ENCODE results near the gene CADPS.

DNA sequence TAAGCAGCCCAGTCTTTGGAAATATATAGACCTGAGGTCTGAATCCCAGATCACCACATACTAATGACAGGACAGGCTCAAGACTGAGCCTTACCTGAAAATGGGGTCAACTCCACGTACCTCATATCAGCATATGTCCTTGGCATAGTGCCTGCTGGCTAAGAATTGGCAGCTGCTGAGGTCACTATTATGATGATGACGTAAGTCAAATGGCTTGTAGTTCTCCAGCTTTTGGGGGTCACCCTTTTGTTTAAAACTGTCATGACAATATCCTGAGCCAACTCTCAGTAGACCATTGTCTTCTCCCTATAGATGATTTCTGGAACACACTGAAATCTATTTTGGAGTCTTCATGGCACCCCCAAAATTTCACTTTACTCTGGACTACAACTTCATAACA lies 16.8 kb upstream of the CADPS start:
- TF ChIP-seq CTCF (IDR thresholded peaks at IDR 0.05) (no peak), JUND (IDR thresholded peaks at IDR 0.05) (no peak), POLR2AphosphoS5 (IDR thresholded peaks at IDR 0.05; ENCODE audit: low read depth, low read length) (no peak), EZH2phosphoT487 (IDR thresholded peaks at IDR 0.05; ENCODE audit: borderline replicate concordance, low read depth) (no peak), GATA2 (CRISPR knock-in tag; IDR thresholded peaks at IDR 0.05) (no peak), EP300 (IDR thresholded peaks at IDR 0.05; ENCODE audit: borderline replicate concordance in 1 of 2, low read depth in 1 of 2, low read length in 1 of 2) (no peak)
- TF ChIP-seq, protein P1, sequence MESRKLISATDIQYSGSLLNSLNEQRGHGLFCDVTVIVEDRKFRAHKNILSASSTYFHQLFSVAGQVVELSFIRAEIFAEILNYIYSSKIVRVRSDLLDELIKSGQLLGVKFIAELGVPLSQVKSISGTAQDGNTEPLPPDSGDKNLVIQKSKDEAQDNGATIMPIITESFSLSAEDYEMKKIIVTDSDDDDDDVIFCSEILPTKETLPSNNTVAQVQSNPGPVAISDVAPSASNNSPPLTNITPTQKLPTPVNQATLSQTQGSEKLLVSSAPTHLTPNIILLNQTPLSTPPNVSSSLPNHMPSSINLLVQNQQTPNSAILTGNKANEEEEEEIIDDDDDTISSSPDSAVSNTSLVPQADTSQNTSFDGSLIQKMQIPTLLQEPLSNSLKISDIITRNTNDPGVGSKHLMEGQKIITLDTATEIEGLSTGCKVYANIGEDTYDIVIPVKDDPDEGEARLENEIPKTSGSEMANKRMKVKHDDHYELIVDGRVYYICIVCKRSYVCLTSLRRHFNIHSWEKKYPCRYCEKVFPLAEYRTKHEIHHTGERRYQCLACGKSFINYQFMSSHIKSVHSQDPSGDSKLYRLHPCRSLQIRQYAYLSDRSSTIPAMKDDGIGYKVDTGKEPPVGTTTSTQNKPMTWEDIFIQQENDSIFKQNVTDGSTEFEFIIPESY (IDR thresholded peaks at IDR 0.05; ENCODE audit: borderline replicate concordance, low read depth) = no peak

Data from SK-N-SH (cell line).